ENCODE data around the gene RIC3.

Gene RIC3

DNA sequence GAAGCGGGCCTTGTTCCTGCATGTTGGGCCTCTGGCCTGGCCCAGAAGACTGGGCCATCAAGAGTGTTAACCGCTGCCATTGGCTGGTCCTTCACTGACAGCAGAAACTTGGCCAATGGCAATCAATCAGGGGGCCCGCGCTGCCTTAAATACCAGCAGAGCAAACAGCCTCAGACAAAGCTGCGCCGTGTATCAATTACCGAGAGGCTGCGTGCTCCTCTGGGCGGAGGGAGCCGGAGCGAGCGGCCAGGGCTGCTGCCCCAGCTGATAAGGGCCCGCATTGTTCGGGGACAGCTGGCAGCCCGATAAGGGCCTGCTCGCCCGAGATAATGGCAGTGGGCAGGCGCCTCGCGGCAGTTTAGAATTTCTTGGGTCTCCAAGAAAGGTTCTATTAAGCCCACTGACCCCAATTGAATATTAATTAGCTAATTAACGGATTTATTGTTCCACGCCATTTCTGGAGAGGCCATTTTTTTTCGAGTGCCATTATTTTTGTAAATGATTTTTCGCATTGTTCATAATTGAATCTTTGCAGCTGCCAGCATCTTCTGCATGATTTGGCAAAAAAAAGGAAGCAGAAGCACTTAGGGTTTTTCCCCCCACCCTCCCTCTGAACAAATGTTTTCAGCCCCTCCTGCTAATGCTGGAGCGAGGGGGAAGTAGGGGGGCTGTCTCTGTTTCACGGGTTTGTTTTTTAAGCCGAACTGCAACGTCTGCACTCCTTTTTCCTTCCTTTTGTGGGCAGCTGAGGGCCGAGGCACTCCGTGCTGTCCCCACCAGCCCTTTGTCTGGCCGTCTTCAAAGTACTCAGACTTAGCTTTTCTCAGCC is 37.6 kb upstream of the RIC3 start:
- TF ChIP-seq, protein P1, sequence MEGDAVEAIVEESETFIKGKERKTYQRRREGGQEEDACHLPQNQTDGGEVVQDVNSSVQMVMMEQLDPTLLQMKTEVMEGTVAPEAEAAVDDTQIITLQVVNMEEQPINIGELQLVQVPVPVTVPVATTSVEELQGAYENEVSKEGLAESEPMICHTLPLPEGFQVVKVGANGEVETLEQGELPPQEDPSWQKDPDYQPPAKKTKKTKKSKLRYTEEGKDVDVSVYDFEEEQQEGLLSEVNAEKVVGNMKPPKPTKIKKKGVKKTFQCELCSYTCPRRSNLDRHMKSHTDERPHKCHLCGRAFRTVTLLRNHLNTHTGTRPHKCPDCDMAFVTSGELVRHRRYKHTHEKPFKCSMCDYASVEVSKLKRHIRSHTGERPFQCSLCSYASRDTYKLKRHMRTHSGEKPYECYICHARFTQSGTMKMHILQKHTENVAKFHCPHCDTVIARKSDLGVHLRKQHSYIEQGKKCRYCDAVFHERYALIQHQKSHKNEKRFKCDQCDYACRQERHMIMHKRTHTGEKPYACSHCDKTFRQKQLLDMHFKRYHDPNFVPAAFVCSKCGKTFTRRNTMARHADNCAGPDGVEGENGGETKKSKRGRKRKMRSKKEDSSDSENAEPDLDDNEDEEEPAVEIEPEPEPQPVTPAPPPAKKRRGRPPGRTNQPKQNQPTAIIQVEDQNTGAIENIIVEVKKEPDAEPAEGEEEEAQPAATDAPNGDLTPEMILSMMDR (IDR thresholded peaks at IDR 0.05) = no peak

DNA sequence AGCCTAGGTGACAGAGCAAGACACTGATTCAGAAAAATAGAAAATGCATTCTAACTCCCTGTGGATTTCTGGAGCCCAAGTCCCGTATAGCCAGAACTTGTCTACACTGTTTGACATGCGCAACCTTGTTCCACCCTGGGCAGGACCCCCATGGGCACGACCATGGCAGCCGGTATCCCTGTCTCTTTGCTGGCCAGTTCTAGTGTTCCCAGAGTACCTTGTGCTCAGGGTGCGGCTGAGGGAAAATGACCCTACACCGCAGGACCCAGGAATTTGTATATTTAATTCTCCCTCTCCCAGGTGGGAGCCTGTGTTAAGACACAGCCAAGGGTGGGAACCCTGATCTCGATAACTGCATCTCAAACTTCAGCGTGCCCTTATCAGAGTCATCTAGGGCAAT is 36.7 kb upstream of the RIC3 start:
- TF ChIP-seq, protein P1 (IDR thresholded peaks at IDR 0.05) = no peak

DNA sequence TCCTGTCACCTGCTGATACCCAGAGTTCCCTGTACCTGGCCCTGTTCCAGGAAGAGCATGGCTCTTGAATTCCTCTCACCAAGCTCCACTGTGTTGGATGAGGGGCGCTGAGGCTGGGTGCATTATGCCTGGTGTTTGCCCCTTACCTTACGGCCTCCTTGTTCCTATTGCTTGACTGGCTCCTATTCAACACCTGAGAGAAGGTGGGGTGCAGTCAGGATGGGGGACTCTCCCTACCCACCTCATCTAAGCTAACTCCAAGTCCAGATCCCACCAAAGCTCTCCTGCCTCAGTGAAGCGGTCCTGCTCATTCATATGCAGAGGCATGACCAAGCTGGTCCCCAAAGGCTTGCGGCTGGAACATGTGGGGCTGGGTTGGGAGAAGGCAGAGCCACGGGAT is 35.8 kb upstream of the RIC3 start:
- TF ChIP-seq, protein P1 (IDR thresholded peaks at IDR 0.05) = no peak

DNA sequence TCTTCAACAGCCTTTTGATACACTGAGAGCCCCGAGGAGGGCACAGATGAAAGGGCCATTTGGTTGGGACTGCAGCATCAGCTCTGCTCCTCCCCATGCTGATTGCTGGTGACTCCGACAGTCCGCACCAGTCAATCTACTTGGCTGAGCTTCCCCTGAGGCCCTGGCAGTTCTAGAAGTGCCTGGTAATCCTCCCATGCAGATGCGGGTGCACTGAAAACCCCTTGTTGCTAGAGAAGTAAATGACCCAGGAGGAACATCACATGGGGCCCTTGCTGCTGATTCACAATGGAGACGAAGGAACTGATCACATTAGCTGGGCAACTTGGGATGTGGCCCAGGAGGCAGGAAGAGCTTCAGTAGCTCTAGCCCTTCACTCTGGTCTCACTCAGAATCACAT is 35.2 kb upstream of the RIC3 start:
- TF ChIP-seq, protein P1 (IDR thresholded peaks at IDR 0.05) = no peak

DNA sequence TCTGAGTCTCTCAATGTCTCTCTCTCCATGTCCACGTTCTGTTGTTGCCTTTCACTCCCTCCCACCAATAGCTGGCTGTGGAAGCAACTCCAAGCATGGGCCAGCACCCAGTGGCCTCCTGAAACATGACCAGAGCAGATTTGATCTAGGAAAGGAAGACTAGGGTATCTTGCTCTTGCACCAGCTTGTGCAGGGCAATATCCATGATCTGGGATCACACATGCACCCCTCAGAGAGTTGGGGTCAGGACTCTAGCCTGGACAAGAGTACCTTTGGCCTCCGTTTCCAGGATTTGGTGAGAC is 34.5 kb upstream of the RIC3 start:
- TF ChIP-seq, protein P1 (IDR thresholded peaks at IDR 0.05) = no peak

DNA sequence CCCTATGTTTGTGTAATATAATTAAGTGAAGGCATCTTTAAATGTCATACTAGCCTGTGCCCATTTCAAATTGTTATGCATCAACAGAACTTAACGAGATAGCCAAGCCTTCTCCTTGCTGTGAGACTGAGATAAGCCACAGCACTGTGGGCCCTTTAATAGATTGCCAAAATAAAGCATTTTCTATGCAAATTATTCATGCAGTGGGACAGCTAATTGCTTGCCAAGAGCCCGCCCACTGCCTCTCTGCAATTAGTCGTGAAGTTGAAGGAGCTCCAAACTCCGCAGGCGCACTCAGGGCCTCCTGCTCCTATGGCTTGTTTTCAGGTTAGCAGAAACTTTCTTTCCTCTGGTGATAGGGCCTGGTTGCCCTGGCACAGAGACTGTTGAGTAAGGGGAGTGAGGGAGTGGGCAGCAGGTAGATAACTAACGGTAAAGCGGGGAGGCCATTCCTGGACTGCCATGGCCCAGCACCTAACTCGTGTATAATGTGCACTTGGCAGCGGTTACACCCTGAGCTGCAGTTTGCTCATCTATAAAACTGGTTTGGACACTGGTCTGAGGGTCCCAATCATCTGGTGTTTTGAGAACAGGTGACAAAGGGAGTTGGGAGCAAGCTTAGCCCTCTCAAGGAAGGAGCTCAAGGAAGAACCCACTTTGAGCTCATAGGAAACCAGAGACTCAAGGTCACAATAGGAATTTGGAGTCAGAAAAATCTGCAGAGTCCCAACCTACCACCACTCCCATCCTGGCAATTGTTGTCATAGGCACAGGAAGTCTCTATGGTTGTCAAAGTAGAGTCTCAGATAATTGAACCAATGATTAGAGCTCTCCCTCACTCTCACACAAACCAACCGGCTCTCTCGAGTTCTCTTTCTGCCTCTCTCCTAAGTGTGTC is 33.9 kb upstream of the RIC3 start:
- TF ChIP-seq, protein P1 (IDR thresholded peaks at IDR 0.05) = no peak

DNA sequence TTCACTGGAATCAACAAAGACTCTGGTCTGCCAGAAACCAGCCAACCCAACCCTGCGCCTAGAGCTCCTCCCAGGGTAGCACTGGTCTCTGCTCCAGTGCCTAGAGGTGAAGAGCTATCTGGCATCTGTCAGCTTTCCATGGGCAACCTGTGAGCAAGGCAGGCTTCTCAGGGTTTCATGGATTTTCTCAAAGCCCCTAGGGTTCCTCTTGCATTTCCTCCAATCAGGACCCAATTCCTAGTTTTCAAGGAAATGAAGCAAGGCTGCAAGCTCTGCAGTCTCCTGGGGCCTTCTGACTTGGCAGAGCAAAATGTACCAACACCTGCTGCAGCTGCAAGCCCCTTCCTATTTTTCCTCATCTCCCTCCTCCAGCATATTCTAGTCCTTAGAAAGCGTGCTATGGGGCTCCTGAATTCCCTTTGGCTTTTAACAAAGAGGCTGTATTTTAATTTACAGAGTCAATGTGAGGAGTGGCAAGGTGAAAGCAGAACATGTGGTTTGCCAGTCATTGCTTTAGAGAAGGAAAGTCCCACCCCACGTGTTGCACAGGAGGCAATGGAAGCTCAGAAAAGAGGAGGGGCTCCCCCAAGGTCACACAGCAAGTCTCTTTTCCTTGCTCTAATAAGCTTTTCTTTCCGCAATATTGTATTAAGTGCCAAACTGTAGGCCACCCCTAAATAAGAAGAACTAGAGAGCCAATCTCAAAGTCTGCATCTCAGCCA is 33.0 kb upstream of the RIC3 start:
- TF ChIP-seq, protein P1 (IDR thresholded peaks at IDR 0.05) = no peak
